Activated T-cell treated with anti-CD3 and anti-CD28 coated beads, Interleukin-2, amount 50 U/mL, for 4 hours (primary cell): ENCODE data around the gene CCDC180. TPM values are rescaled to one million over a fixed set of nuclear protein-coding genes. Genes with fewer than 3 reads are reported as not detected.

Experiments used
- ATAC-seq, 2 donors: fragments of 200-7000 bp; cut with Tn5 transposase; one replicate each; pipeline ENCODE4 v1.10.0; 2021
- DNase-seq: peaks from one replicate; pipeline ENCODE4 v3.0.0-alpha.2; 2020
- H3K27me3 Mint-ChIP-seq: one replicate; pipeline ENCODE4 v1.8.0; 2021; ENCODE audit warnings: low read depth, mixed read lengths
- H3K36me3 Mint-ChIP-seq: one replicate; pipeline ENCODE4 v1.8.0; 2022; ENCODE audit warnings: mixed read lengths; ENCODE audit not compliant: insufficient read depth
- H3K4me1 Mint-ChIP-seq: one replicate; pipeline ENCODE4 v1.8.0; 2021; ENCODE audit warnings: low read depth, mixed read lengths
- H3K4me3 Mint-ChIP-seq: one replicate; pipeline ENCODE4 v1.8.0; 2021; ENCODE audit warnings: mild to moderate bottlenecking, moderate library complexity, mixed read lengths
- H3K9me3 Mint-ChIP-seq: one replicate; pipeline ENCODE4 v1.8.0; 2021; ENCODE audit warnings: mixed read lengths
- total RNA-seq, 3 donors: library from RNA; stranded (reverse); gene quantifications; one replicate each; pipeline ENCODE4 v1.2.1, GENCODE V29; 2021

Gene CCDC180
- total RNA-seq, 3 donors from 2014 or later: 1.1 to 1.5 (median 1.2) TPM

GRCh38 chr9:97300586-97300985 is 6.9 kb upstream of the CCDC180 start:
- H3K9me3 Mint-ChIP-seq: peaks cover 24% of the 10 kb centered on the region
- no peaks in the 10 kb centered on the region for H3K4me1 Mint-ChIP-seq

GRCh38 chr9:97301974-97302373 is 5.5 kb upstream of the CCDC180 start:
- no peak overlapping the region for H3K4me3 Mint-ChIP-seq
- DNase-seq (no peak), ATAC-seq (no peak)
- peaks cover 6% of the 10 kb centered on the region for H3K36me3 Mint-ChIP-seq
- peaks cover 24% of the 10 kb centered on the region for H3K9me3 Mint-ChIP-seq
- peaks cover 3% of the 10 kb centered on the region for H3K27me3 Mint-ChIP-seq
- no peaks in the 10 kb centered on the region for H3K4me1 Mint-ChIP-seq

More at GRCh38 chr9:97300586-97300985, 6.9 kb upstream of the CCDC180 start:
- no peak for DNase-seq
- Mint-ChIP-seq H3K36me3 (peaks cover 11% of the 10 kb centered on the region), H3K27me3 (peaks cover 3% of the 10 kb centered on the region), H3K4me3 (no peak overlapping the region)
- no peak for ATAC-seq

DNA sequence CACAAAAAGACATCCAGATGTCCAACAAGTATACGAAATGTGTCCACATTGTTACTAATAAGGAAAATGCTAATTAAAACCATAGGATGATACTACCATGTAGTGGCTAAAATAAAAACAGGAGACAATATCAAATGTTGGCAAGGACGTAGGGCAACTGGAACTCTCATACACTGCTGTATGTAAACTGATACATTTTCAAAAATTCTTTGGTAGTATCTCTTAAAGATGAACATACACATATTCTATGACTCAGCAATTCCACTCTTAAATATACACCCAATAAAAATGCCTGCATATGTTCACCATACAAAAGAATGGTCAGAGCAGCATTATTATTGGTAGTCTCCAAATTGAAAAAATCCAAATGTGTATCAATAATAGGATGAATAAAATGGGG is 2.9 kb upstream of the CCDC180 start:
- H3K36me3 Mint-ChIP-seq: peaks cover 4% of the 10 kb centered on the region
- peaks cover 9% of the 10 kb centered on the region for H3K9me3 Mint-ChIP-seq
- H3K4me1 Mint-ChIP-seq: no peaks in the 10 kb centered on the region
- H3K4me3 Mint-ChIP-seq: no peak overlapping the region
- ATAC-seq: no peak
- DNase-seq: no peak
- peaks cover 3% of the 10 kb centered on the region for H3K27me3 Mint-ChIP-seq

DNA sequence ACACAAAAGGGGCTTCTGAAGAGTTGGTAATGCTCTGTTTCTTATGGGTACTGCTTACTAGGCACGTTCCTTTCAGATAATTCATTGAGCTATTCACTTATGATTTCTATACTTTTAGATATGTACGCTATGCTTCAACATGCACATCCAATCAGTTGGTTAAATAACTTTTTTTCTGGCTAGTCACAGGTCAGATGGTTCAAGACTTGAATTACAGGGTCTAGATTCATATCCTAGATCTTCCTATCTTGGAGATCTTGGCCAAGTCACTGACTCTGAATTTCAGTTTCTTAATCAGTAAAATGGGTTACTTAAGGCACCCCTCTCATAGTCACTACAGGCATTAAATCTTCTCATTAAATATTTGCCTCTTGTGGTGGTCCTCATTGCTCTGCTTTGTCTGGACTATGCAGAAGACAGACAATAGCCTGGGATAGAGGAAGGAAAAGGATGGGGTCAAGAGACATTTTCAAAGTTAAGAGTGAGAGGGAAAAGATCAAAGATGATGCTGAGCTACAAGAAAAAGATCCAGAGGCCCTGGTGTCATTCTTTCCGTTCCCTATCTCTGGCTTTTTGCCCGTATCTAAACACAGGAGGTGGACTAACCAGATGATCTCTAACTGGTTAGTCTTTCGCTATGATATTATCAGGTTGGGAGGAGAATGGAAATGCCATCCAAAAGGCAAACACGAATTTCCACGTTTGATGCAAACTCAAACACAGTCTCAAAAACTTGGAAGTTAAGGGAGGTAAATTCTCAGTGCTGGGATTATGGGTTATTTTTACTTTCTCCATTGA is 1.8 kb upstream of the CCDC180 start:
- Mint-ChIP-seq H3K4me1 (no peaks in the 10 kb centered on the region), H3K36me3 (peaks cover 4% of the 10 kb centered on the region), H3K9me3 (peaks cover 9% of the 10 kb centered on the region), H3K4me3 (no peak overlapping the region), H3K27me3 (peaks cover 3% of the 10 kb centered on the region)
- ATAC-seq: no peak
- no peak for DNase-seq

DNA sequence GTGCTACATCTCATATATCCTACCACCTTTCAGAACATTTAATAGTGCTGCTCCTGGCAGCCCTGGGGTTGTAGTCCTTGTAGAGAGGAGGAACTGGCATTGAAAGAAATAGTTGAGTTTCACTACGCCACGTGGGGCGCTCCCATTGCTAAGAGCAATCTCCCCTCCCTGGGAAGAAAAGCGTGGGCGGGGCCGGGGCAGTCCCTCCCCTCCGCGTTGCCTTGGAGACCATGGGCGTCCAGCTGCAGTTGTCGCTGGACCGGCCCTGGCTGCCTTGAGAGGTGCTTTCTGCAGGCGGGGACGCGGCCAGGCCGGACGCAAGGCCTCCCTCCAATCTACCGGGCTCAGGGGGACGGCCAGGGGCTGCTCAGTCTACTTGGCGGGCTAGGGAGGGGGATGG is 368 bp upstream of the CCDC180 start:
- Mint-ChIP-seq H3K4me3 (no peak overlapping the region), H3K4me1 (no peaks in the 10 kb centered on the region), H3K9me3 (peaks cover 6% of the 10 kb centered on the region), H3K27me3 (peaks cover 3% of the 10 kb centered on the region), H3K36me3 (peaks cover 4% of the 10 kb centered on the region)
- ATAC-seq: no peak
- DNase-seq: no peak

- H3K9me3 Mint-ChIP-seq: peaks cover 3% of the 10 kb centered on the region
Observed at GRCh38 chr9:97309260-97309659, 1.8 kb downstream of the CCDC180 start.

DNA sequence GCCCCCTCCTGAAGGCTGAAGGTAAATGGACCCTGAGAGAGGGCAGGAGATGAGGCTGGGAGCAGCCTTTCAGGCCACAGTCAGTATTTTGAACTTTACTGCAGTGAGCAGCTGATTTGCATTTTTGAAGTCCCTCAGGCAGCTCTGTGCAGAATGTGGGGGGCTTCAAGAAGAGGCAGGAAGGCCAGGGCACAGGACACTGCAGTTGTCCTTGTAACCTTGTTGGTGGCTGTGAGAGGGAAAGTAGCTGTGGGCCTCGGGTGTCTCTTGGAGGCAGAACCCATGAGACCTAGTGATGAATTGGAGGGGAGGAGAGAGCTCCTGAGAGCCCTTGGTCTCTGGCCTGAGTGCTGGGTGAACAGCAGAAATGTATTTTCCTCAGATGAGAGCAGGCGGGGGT is 2.6 kb downstream of the CCDC180 start:
- no peak overlapping the region for H3K4me3 Mint-ChIP-seq
- DNase-seq (no peak), ATAC-seq (no peak)
- H3K36me3 Mint-ChIP-seq: peaks cover 12% of the 10 kb centered on the region
- H3K9me3 Mint-ChIP-seq: no peaks in the 10 kb centered on the region
- H3K27me3 Mint-ChIP-seq: no peaks in the 10 kb centered on the region
- H3K4me1 Mint-ChIP-seq: no peaks in the 10 kb centered on the region

More at GRCh38 chr9:97309260-97309659, 1.8 kb downstream of the CCDC180 start:
- no peaks in the 10 kb centered on the region for H3K27me3 Mint-ChIP-seq
- peaks cover 12% of the 10 kb centered on the region for H3K36me3 Mint-ChIP-seq
- ATAC-seq (no peak), DNase-seq (no peak)
- H3K4me3 Mint-ChIP-seq: no peak overlapping the region
- no peaks in the 10 kb centered on the region for H3K4me1 Mint-ChIP-seq

DNA sequence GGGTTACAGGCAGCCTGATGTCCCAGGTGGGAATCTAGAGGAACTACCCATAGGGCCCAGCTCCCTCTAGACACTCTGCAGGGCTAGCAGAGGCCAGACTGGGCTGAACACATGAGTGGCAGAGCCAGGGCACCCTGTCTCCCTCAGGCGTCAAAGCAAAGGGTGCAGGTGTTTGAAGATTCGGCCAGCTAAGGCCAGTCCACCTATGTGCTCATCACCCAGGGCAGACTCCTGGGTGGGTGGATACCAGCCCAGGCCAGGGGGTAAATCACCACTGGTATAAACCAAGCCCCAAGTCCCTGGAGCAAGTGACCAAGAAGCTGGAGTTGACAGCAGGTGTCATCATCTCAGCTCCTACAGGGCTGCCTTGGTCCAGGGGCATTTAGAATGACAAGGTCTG is 3.4 kb downstream of the CCDC180 start:
- H3K27me3 Mint-ChIP-seq: no peaks in the 10 kb centered on the region
- no peaks in the 10 kb centered on the region for H3K4me1 Mint-ChIP-seq
- peaks cover 21% of the 10 kb centered on the region for H3K36me3 Mint-ChIP-seq
- no peak overlapping the region for H3K4me3 Mint-ChIP-seq
- DNase-seq (no peak), ATAC-seq (no peak)
- H3K9me3 Mint-ChIP-seq: no peaks in the 10 kb centered on the region

DNA sequence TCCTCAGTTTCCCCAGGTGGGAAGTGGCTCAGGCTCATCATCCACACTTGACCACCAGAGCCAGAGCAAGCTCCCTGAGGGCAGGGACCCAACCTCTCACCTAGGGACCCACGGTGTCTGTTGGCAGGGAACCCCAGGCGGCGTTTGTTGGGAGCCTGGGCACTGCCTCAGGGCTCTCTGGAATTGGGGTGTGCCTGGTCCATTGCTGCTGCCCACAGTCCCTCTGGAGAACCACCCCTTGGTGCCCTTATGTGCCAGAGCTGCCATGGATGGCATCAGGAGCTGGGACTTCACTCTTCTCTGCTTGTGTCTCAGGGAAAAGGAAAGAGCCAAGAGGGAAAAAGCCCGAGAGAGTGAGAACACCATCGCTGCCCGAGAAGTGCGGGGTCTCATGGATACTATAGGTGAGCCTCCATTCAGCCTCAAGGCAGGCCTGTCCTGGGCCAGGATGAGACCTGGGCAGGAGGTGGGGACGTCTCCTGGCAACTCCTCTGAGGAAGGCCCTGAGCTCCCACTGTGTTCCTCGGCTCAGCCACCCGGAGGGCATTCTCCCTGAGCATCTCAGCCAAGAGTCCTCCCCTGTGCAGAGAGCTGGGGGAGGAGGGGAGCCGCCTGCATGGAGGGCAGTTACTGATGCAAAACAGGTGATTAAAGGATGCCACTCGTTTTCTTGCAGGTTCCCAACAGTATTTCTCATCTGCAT is 4.5 kb downstream of the CCDC180 start:
- no peak for DNase-seq
- ATAC-seq: no peak
- Mint-ChIP-seq H3K4me1 (no peaks in the 10 kb centered on the region), H3K36me3 (peaks cover 27% of the 10 kb centered on the region), H3K27me3 (no peaks in the 10 kb centered on the region), H3K9me3 (no peaks in the 10 kb centered on the region), H3K4me3 (no peak overlapping the region)

DNA sequence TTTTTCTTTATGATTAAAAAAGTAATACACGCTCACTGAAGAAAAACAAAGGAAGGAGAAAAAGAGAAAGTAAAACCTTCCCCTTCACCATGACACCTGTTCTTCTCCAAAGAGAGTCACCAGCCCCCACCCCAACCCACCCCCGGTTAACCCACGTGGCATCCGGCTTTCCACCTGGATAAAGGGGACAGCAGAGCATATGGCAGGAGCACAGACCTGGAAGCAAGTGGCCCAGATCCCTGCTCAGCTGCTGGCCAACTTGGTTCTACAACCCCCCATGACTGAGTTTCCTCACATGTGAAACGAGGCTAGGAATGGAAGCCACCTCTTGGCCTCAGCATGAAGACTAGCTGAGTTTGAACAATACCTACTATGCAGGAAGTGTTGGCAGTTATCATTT is 5.1 kb downstream of the CCDC180 start:
- DNase-seq (no peak), ATAC-seq (no peak)
- no peak overlapping the region for H3K4me3 Mint-ChIP-seq

DNA sequence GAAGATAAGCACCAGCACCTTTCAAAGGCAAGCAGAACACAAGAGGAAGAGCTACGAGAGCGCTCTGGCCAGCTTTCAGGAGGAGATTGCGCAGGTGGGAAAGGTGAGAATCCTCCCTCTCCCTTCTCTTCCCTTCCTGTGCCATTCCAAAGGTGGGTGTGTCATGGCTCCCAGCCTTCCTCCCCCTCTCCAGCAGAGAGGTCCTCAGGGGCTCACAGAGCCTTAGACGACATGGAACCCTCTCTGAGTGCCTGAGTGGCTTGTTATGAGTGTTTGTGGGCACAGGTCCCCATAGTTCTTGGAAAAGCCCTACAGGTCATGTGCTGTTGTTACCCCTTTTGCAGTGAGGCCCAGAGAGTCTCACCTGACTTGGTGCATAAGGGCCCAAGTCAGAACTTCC is 5.8 kb downstream of the CCDC180 start:
- H3K4me3 Mint-ChIP-seq: no peak overlapping the region
- peaks cover 30% of the 10 kb centered on the region for H3K36me3 Mint-ChIP-seq
- H3K9me3 Mint-ChIP-seq: no peaks in the 10 kb centered on the region
- H3K27me3 Mint-ChIP-seq: no peaks in the 10 kb centered on the region
- ATAC-seq (no peak), DNase-seq (no peak)
- H3K4me1 Mint-ChIP-seq: no peaks in the 10 kb centered on the region

More for the DNA sequence above, 5.1 kb downstream of the CCDC180 start:
- Mint-ChIP-seq H3K9me3 (no peaks in the 10 kb centered on the region), H3K4me1 (no peaks in the 10 kb centered on the region), H3K27me3 (no peaks in the 10 kb centered on the region), H3K36me3 (peaks cover 29% of the 10 kb centered on the region)

GRCh38 chr9:97313746-97314145 is 6.3 kb downstream of the CCDC180 start:
- Mint-ChIP-seq H3K36me3 (peaks cover 30% of the 10 kb centered on the region), H3K4me3 (no peak overlapping the region)
- no peak for DNase-seq

DNA sequence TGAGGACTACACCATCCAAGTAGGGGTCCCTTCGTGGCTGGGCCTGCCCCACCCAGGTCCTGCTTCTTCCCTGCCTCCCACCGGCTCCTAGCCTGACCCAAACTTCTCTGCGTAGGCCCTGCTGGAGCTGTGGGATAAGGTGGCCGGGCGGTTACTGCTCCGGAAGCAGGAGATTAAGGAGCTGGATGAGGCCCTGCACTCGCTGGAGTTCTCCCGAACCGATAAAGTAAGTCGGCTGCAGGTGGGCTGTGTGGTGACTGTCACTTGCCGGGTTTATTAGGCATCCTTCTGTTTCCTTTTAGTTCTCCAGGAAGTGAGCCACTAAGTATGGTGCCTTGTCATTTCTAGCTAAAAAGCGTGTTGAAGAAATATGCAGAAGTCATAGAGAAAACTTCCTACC is 7.0 kb downstream of the CCDC180 start:
- Mint-ChIP-seq H3K4me3 (no peak overlapping the region), H3K4me1 (peaks cover 2% of the 10 kb centered on the region), H3K36me3 (peaks cover 34% of the 10 kb centered on the region), H3K27me3 (no peaks in the 10 kb centered on the region), H3K9me3 (no peaks in the 10 kb centered on the region)
- no peak for DNase-seq
- ATAC-seq: no peak

More at GRCh38 chr9:97313746-97314145, 6.3 kb downstream of the CCDC180 start:
- Mint-ChIP-seq H3K9me3 (no peaks in the 10 kb centered on the region), H3K4me1 (no peaks in the 10 kb centered on the region), H3K27me3 (no peaks in the 10 kb centered on the region)
- no peak for ATAC-seq

- peaks cover 3% of the 10 kb centered on the region for H3K4me1 Mint-ChIP-seq
- H3K9me3 Mint-ChIP-seq: no peaks in the 10 kb centered on the region
- DNase-seq (no peak), ATAC-seq (no peak)
- H3K36me3 Mint-ChIP-seq: peaks cover 35% of the 10 kb centered on the region
- H3K4me3 Mint-ChIP-seq: no peak overlapping the region
- H3K27me3 Mint-ChIP-seq: no peaks in the 10 kb centered on the region
Observed at GRCh38 chr9:97315550-97315949, 8.1 kb downstream of the CCDC180 start.

DNA sequence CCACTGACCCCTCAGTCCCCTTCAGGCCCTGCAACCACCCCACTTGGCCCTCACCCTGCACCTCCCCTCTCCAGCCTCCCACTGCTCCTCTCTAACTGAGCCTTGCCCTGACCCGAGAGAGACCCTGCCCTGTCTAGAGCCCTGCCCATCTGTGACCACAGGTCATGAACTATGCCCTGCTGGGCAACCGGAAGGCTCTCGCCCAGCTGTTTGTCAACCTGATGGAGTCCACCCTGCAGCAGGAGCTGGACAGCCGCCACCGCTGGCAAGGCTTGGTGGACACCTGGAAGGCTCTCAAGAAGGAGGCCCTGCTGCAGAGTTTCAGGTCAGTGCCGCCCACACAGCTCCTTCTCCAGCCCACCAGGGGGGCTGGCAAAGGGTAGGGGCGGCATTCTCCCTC is 9.4 kb downstream of the CCDC180 start:
- no peak for DNase-seq
- Mint-ChIP-seq H3K4me3 (no peak overlapping the region), H3K36me3 (peaks cover 35% of the 10 kb centered on the region), H3K4me1 (peaks cover 3% of the 10 kb centered on the region), H3K9me3 (no peaks in the 10 kb centered on the region), H3K27me3 (no peaks in the 10 kb centered on the region)
- no peak for ATAC-seq
